Gastrocnemius medialis (tissue), 4 donors: Measurements from ENCODE around the gene UCP1. TPM values are rescaled to one million over a fixed set of nuclear protein-coding genes. Genes with fewer than 3 reads are reported as not detected.

Experiments used
- ATAC-seq, 2 donors: fragments of 150-250 bp; one replicate each; pipeline ENCODE4 v1.9.1; 2016
- DNase-seq, 2 donors: peaks; one replicate each; pipeline ENCODE4 v3.0.0-alpha.2; 2019
- H3K27ac ChIP-seq, 4 donors: fragments of 200-600 bp; sonication (generic); 1 replicate in 1 of 4; 2 replicates in 3 of 4; pipeline ENCODE4 v1.5.1; 2016 to 2018; ENCODE audit warnings: mild to moderate bottlenecking in 2 of 4, moderate library complexity in 1 of 4
- H3K27me3 ChIP-seq, 3 donors: fragments of 200-600 bp; sonication (generic) in 2 of 3; 1 replicate in 1 of 3; 2 replicates in 2 of 3; pipeline versions ENCODE4 v1.5.1 to v1.6.0; 2016 to 2019; ENCODE audit warnings: mild to moderate bottlenecking in 1 of 3, moderate library complexity in 1 of 3
- H3K36me3 ChIP-seq, 2 donors: fragments of 200-600 bp; sonication (generic) in 1 of 2; one replicate each; pipeline ENCODE4 v1.5.1; 2017 to 2018
- H3K4me1 ChIP-seq, 2 donors: fragments of 200-600 bp; sonication (generic) in 1 of 2; one replicate each; pipeline ENCODE4 v1.5.1; 2016 to 2017; ENCODE audit warnings: mild to moderate bottlenecking in 2 of 2
- H3K4me3 ChIP-seq, 4 donors: fragments of 200-600 bp; sonication (generic) in 3 of 4; 1 replicate in 1 of 4; 2 replicates in 3 of 4; pipeline ENCODE4 v1.5.1; 2016 to 2019; ENCODE audit warnings: mild to moderate bottlenecking in 2 of 4
- H3K9me3 ChIP-seq, 3 donors: fragments of 200-600 bp; sonication (generic) in 2 of 3; 1 replicate in 1 of 3; 2 replicates in 2 of 3; pipeline ENCODE4 v1.5.1; 2016 to 2019
- CTCF ChIP-seq, 5 experiments: fragments of 450-650 bp in 3 of 5; fragments of 200-600 bp in 2 of 5; sonication (generic) in 2 of 5; IDR thresholded peaks in 4 of 5; conservative IDR thresholded peaks in 1 of 5; 1 replicate in 4 of 5; 2 replicates in 1 of 5; pipeline ENCODE4 v1.5.1; 2016 to 2019; ENCODE audit warnings: antibody characterized with exemption in 5 of 5, mild to moderate bottlenecking in 3 of 5, moderate library complexity in 3 of 5
- POLR2A ChIP-seq, 2 donors: fragments of 450-650 bp; IDR thresholded peaks; one replicate each; pipeline ENCODE4 v1.6.1; 2017; ENCODE audit warnings: antibody characterized with exemption in 2 of 2, mild to moderate bottlenecking in 2 of 2, moderate library complexity in 2 of 2
- in situ Hi-C, 4 donors: fragments of 200-750 bp; cut with MboI; loops; one replicate each; pipeline versions ENCODE4 v1.15.0 to v1.8.0; 2017; ENCODE audit warnings: low sequenced_read_pairs in 4 of 4
- intact Hi-C: fragments of 100-400 bp; cut with DNase I; formaldehyde crosslinking; loops from one replicate; pipeline ENCODE4 v1.15.1; 2023; ENCODE audit warnings: low total_unique reads
- total RNA-seq, 4 donors: library from RNA; depleted of rRNA; stranded (reverse); fragments of >200 nt; gene quantifications; one replicate each; pipeline versions ENCODE4 v1.1.0 to v1.2.3, GENCODE V29; 2016

The UCP1 gene
- not detected for total RNA-seq

GRCh38 chr4:140568507-140569306 lies at the start of gene UCP1:
UCP1 (minus strand) TSS chr4:140568961; CDS start chr4:140568729, 232 bp downstream.
- Histone ChIP-seq H3K4me3 (peak within 1 kb of the TSS; percentile 51 to 63 (median 55)), H3K4me1 (peaks cover 9 to 11% of the 10 kb centered on the region in 2 donors), H3K27ac (no peak within 1 kb of the TSS), H3K36me3 (no peaks in the 10 kb centered on the region), H3K27me3 (peaks cover 40 to 67% (median 57%) of the 10 kb centered on the region in 3 donors), H3K9me3 (peaks cover 0 to 5% (median 0%) of the 10 kb centered on the region in 3 donors)
- intact Hi-C loops (no loop called here), in situ Hi-C loops (no loop called here)
- TF ChIP-seq POLR2A (IDR thresholded peaks at IDR 0.05) (no peak), CTCF (IDR thresholded peaks at IDR 0.05 in 4 of 5, conservative IDR thresholded peaks at IDR 0.05 in 1 of 5) (no peak)
- DNase-seq = no peak
- ATAC-seq = peak in 1 of 2 donors; percentile 27

GRCh38 chr4:140617499-140618248 lies 48.9 kb upstream of the UCP1 start:
- DNase-seq (no peak), ATAC-seq (no peak)
- intact Hi-C loops (no loop called here), in situ Hi-C loops (no loop called here)
- Histone ChIP-seq H3K9me3 (no peaks in the 10 kb centered on the region), H3K4me1 (no peaks in the 10 kb centered on the region), H3K27me3 (no peaks in the 10 kb centered on the region), H3K4me3 (no peak overlapping the region), H3K27ac (no peak overlapping the region), H3K36me3 (no peaks in the 10 kb centered on the region)
- TF ChIP-seq POLR2A (IDR thresholded peaks at IDR 0.05) (no peak), CTCF (IDR thresholded peaks at IDR 0.05 in 4 of 5, conservative IDR thresholded peaks at IDR 0.05 in 1 of 5) (no peak)

GRCh38 chr4:140615451-140615850 lies 46.7 kb upstream of the UCP1 start:
- no peaks in the 10 kb centered on the region for H3K36me3 ChIP-seq
- intact Hi-C loops (no loop called here), in situ Hi-C loops (no loop called here)
- TF ChIP-seq POLR2A (IDR thresholded peaks at IDR 0.05) = no peak
- no peak for TF ChIP-seq CTCF (IDR thresholded peaks at IDR 0.05 in 4 of 5, conservative IDR thresholded peaks at IDR 0.05 in 1 of 5)
- DNase-seq = no peak
- H3K4me3 ChIP-seq = no peak overlapping the region
- no peak overlapping the region for H3K27ac ChIP-seq
- no peaks in the 10 kb centered on the region for H3K9me3 ChIP-seq
- H3K4me1 ChIP-seq = no peaks in the 10 kb centered on the region
- no peaks in the 10 kb centered on the region for H3K27me3 ChIP-seq
- ATAC-seq = no peak

- Histone ChIP-seq H3K36me3 (no peaks in the 10 kb centered on the region), H3K4me3 (no peak overlapping the region), H3K27ac (no peak overlapping the region), H3K27me3 (no peaks in the 10 kb centered on the region), H3K4me1 (no peaks in the 10 kb centered on the region), H3K9me3 (no peaks in the 10 kb centered on the region)
- intact Hi-C loops = no loop called here
- in situ Hi-C loops = no loop called here
- DNase-seq (no peak), ATAC-seq (no peak)
- TF ChIP-seq POLR2A (IDR thresholded peaks at IDR 0.05) (no peak), CTCF (IDR thresholded peaks at IDR 0.05 in 4 of 5, conservative IDR thresholded peaks at IDR 0.05 in 1 of 5) (no peak)
Observed at GRCh38 chr4:140612357-140612756, 43.6 kb upstream of the UCP1 start.
